Measurements from ENCODE around the gene ELOF1.

ELOF1 gene

GRCh38 chr19:11555246-11555645, 3.8 kb downstream of the ELOF1 start:
- no peak for TF ChIP-seq CTCF (IDR thresholded peaks at IDR 0.05; ENCODE audit: control insufficient read depth, insufficient read depth, low read depth, low read length, missing control alignments)
- DNase-seq (ENCODE audit: low read depth) = no peak
- no peak overlapping the region for H3K4me3 ChIP-seq (ENCODE audit: control insufficient read depth, low read depth, low read length)

- no peak overlapping the region for H3K4me3 ChIP-seq (ENCODE audit: control insufficient read depth, low read depth, low read length)
- TF ChIP-seq CTCF (IDR thresholded peaks at IDR 0.05; ENCODE audit: control insufficient read depth, insufficient read depth, low read depth, low read length, missing control alignments) = no peak
- DNase-seq (ENCODE audit: low read depth) = no peak
Observed at GRCh38 chr19:11554160-11554559, 4.9 kb downstream of the ELOF1 start.

DNA sequence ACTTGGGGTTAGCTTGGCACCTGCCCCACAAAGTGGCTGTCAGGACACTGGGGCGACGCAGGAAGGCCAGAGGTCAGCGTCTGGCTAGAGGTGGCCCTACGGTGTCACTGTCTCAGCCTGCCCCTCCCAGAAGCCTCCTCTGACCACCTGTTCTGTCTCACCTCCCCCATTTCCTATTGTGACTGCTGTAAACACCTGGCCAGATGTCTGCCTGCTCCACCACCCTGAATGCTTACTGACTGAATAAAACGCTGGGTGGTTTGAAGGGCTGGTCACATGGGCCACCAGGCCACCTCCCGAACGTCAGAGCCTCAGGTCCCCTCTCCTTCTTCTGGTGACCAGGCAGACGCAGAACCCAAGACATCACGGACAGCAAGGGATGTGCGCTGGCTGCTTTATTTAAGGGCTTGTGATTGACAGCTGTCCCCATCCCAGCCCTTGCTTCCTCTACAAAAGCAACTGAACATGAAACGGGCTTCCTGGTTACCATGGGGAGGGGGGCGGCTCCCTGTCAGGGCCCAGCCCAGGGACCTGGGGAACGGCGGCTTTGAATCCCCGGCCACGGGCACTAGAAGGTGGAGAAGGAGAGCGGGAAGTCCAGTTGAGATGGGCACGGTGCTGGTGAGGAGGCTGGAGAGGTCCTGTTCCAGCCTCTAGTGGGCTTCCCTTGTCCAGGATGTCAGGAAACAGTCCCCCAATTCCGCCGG, 6.2 kb downstream of the ELOF1 start:
- no peak for DNase-seq (ENCODE audit: low read depth)
- no peak overlapping the region for H3K4me3 ChIP-seq (ENCODE audit: control insufficient read depth, low read depth, low read length)
- TF ChIP-seq CTCF (IDR thresholded peaks at IDR 0.05; ENCODE audit: control insufficient read depth, insufficient read depth, low read depth, low read length, missing control alignments) = no peak

GRCh38 chr19:11551603-11552235, 7.3 kb downstream of the ELOF1 start:
- peak; percentile 51 for TF ChIP-seq CTCF (IDR thresholded peaks at IDR 0.05; ENCODE audit: control insufficient read depth, insufficient read depth, low read depth, low read length, missing control alignments)
- no peak for DNase-seq (ENCODE audit: low read depth)
- H3K4me3 ChIP-seq (ENCODE audit: control insufficient read depth, low read depth, low read length) = no peak overlapping the region

DNA sequence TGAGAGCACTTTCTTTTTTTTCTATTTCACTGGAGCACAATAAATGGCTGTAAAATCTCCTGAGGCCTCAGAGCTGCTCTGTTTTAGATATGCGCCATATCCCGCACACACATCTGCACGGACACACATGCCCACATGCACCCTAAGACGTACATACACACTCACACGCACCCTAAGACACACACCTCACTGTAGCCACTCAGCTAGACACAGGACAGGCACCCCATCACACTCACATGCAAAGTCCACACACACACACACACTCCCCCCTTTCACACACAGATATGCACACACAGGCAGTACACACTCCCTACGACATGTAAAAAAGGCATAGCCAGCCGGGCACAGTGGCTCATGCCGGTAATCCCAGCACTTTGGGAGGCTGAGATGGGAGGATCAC, 8.8 kb downstream of the ELOF1 start:
- no peak for DNase-seq (ENCODE audit: low read depth)
- H3K4me3 ChIP-seq (ENCODE audit: control insufficient read depth, low read depth, low read length) = no peak overlapping the region
- TF ChIP-seq CTCF (IDR thresholded peaks at IDR 0.05; ENCODE audit: control insufficient read depth, insufficient read depth, low read depth, low read length, missing control alignments) = no peak

- TF ChIP-seq CTCF (IDR thresholded peaks at IDR 0.05; ENCODE audit: control insufficient read depth, insufficient read depth, low read depth, low read length, missing control alignments) = no peak
- no peak for DNase-seq (ENCODE audit: low read depth)
- no peak overlapping the region for H3K4me3 ChIP-seq (ENCODE audit: control insufficient read depth, low read depth, low read length)
Observed at GRCh38 chr19:11549386-11549953, 9.6 kb downstream of the ELOF1 start.

Data from AG09309 (cell line).